HepG2 (cell line): Measurements from ENCODE around the gene RPL27A. TPM values are rescaled to one million over a fixed set of nuclear protein-coding genes. Genes with fewer than 3 reads are reported as not detected.

ENCODE experiments used
- AHR ChIP-seq: IDR thresholded peaks from 2 replicates; pipeline ENCODE4 v1.6.1; 2018; ENCODE audit warnings: missing genetic modification reagents, missing compliant biosample characterization
- CBX2 ChIP-seq, 2 experiments: fragments of 200-600 bp in 1 of 2; sonication (generic); formaldehyde crosslinking in 1 of 2; IDR thresholded peaks; 2 replicates each; pipeline versions ENCODE4 v1.7.0 to v1.8.1; 2018 to 2022; ENCODE audit warnings: low read depth in 2 of 2, low read length in 1 of 2, mild to moderate bottlenecking in 1 of 2, missing genetic modification reagents in 1 of 2
- CEBPG ChIP-seq: IDR thresholded peaks from 2 replicates; pipeline ENCODE4 v1.6.1; 2016
- CEBPZ ChIP-seq: IDR thresholded peaks from 2 replicates; pipeline ENCODE4 v1.6.1; 2012; ENCODE audit warnings: low read length, improper control_type of control experiment
- EED ChIP-seq: sonication (generic); formaldehyde crosslinking; IDR thresholded peaks from 2 replicates; pipeline ENCODE4 v1.5.0; 2020; ENCODE audit warnings: mild to moderate bottlenecking, missing genetic modification reagents
- ELF1 ChIP-seq: sonication (generic); formaldehyde crosslinking; IDR thresholded peaks from 2 replicates; pipeline ENCODE4 v1.4.0; 2020; ENCODE audit warnings: missing genetic modification reagents
- ELF3 ChIP-seq: IDR thresholded peaks from 2 replicates; pipeline ENCODE4 v1.6.1; 2016; ENCODE audit warnings: missing genetic modification reagents, missing compliant biosample characterization
- FOXM1 ChIP-seq: sonication (generic); formaldehyde crosslinking; IDR thresholded peaks from 2 replicates; pipeline ENCODE4 v1.5.0; 2020; ENCODE audit warnings: missing genetic modification reagents
- GATAD1 ChIP-seq: IDR thresholded peaks from 2 replicates; pipeline ENCODE4 v1.6.1; 2016; ENCODE audit warnings: missing genetic modification reagents, missing compliant biosample characterization
- IRX3 ChIP-seq: sonication (generic); formaldehyde crosslinking; IDR thresholded peaks from 2 replicates; pipeline ENCODE4 v1.8.1; 2023; ENCODE audit warnings: mild to moderate bottlenecking, low read depth, missing genetic modification reagents, borderline replicate concordance
- ISL2 ChIP-seq: sonication (generic); formaldehyde crosslinking; IDR thresholded peaks from 2 replicates; pipeline ENCODE4 v1.5.0; 2020; ENCODE audit warnings: missing genetic modification reagents
- MAF1 ChIP-seq: sonication (generic); formaldehyde crosslinking; IDR thresholded peaks from 2 replicates; pipeline ENCODE4 v1.5.0; 2020; ENCODE audit warnings: missing genetic modification reagents, borderline replicate concordance
- MAFK ChIP-seq, 2 experiments: IDR thresholded peaks in 1 of 2; conservative IDR thresholded peaks in 1 of 2; 2 replicates each; pipeline ENCODE4 v1.6.1; 2011; ENCODE audit warnings: improper control_type of control experiment in 2 of 2, low read length in 2 of 2
- MYNN ChIP-seq: sonication (generic); formaldehyde crosslinking; IDR thresholded peaks from 2 replicates; pipeline ENCODE4 v1.4.0; 2020; ENCODE audit warnings: mild to moderate bottlenecking, low read depth, missing genetic modification reagents
- PATZ1 ChIP-seq: sonication (generic); formaldehyde crosslinking; IDR thresholded peaks from 2 replicates; pipeline ENCODE4 v1.4.0; 2020; ENCODE audit warnings: missing genetic modification reagents
- RCOR2 ChIP-seq: IDR thresholded peaks from 2 replicates; pipeline ENCODE4 v1.6.1; 2016; ENCODE audit warnings: missing biosample characterization, missing genetic modification reagents
- SOX5 ChIP-seq: IDR thresholded peaks from 2 replicates; pipeline ENCODE4 v1.6.1; 2016; ENCODE audit warnings: borderline replicate concordance
- THAP8 ChIP-seq: sonication (generic); formaldehyde crosslinking; IDR thresholded peaks from 2 replicates; pipeline ENCODE4 v1.5.1; 2020; ENCODE audit warnings: missing genetic modification reagents, mild to moderate bottlenecking, borderline replicate concordance
- ZBTB21 ChIP-seq: sonication (generic); formaldehyde crosslinking; IDR thresholded peaks from 2 replicates; pipeline ENCODE4 v1.4.0; 2020; ENCODE audit warnings: missing genetic modification reagents
- ZMAT3 ChIP-seq: sonication (generic); formaldehyde crosslinking; conservative IDR thresholded peaks from 2 replicates; pipeline ENCODE4 v1.7.0; 2021; ENCODE audit warnings: missing genetic modification reagents
- ZNF251 ChIP-seq: sonication (generic); formaldehyde crosslinking; IDR thresholded peaks from 2 replicates; pipeline ENCODE4 v1.9.0; 2021; ENCODE audit warnings: mild to moderate bottlenecking, missing genetic modification reagents
- ZNF468 ChIP-seq: sonication (generic); formaldehyde crosslinking; IDR thresholded peaks from 2 replicates; pipeline ENCODE4 v1.8.0; 2022; ENCODE audit warnings: mild to moderate bottlenecking, moderate library complexity, missing genetic modification reagents
- ZNF558 ChIP-seq: sonication (generic); formaldehyde crosslinking; IDR thresholded peaks from 2 replicates; pipeline ENCODE4 v1.9.0; 2022; ENCODE audit warnings: mild to moderate bottlenecking, missing genetic modification reagents, borderline replicate concordance
- ZNF800 ChIP-seq: sonication (generic); formaldehyde crosslinking; IDR thresholded peaks from 2 replicates; pipeline ENCODE4 v1.4.0; 2020; ENCODE audit warnings: missing genetic modification reagents
- polyA plus RNA-seq, 8 experiments: library from polyadenylated mRNA; depleted of rRNA in 3 of 8; stranded (reverse) in 7 of 8; unstranded in 1 of 8; fragments of >200 nt; fragmentation: Illumina TruSeq in 4 of 8; extraction: Trizol in 4 of 8; gene quantifications; 2 replicates each; pipeline versions ENCODE4 v1.2.1 to v1.2.3, GENCODE V29; 2011 to 2016; ENCODE audit warnings: low read depth in 4 of 8, missing spikeins in 1 of 8, mixed read lengths in 1 of 8; ENCODE audit not compliant: insufficient read depth in 1 of 8
- total RNA-seq, 5 experiments: library from RNA; depleted of rRNA; stranded (reverse); fragments of >200 nt; fragmentation: Illumina TruSeq; extraction: Trizol; gene quantifications; 2 replicates each; pipeline ENCODE4 v1.2.3, GENCODE V29; 2016; ENCODE audit warnings: low read depth in 1 of 5

The RPL27A gene
- total and polyA plus RNA-seq, 2 of the 13 experiments (the other 11 are each of a cell fraction or from before 2014, with no cell fraction given), result 1,531 to 2,153 TPM

GRCh38 chr11:8683115-8683807 lies 669 bp downstream of the RPL27A start (continued):
- TF ChIP-seq MYNN (CRISPR knock-in tag) (no peak), EED (no peak), CEBPG (CRISPR knock-in tag) (no peak), THAP8 (peak; percentile 10; the same call in 1 of the 2 replicates), CBX2 (IDR thresholded peaks at IDR 0.05; ENCODE audit: low read depth, low read length) (no peak), CBX2 (CRISPR knock-in tag; IDR thresholded peaks at IDR 0.05; ENCODE audit: low read depth) (no peak), IRX3 (0 out of 2 replicates have a peak, but pooled peaks have one; percentile 39), PATZ1 (CRISPR knock-in tag) (0 out of 2 replicates have a peak, but pooled peaks have one; percentile 1), MAF1 (CRISPR knock-in tag) (no peak), ZNF558 (CRISPR knock-in tag) (no peak), ELF3 (CRISPR knock-in tag) (no peak), ZMAT3 (CRISPR knock-in tag) (no peak; the same call in 1 of the 2 replicates), ISL2 (CRISPR knock-in tag) (0 out of 2 replicates have a peak, but pooled peaks have one; percentile 7), CEBPZ (no peak), ELF1 (CRISPR knock-in tag) (no peak), ZNF468 (CRISPR knock-in tag) (no peak; the same call in 1 of the 2 replicates), RCOR2 (no peak), FOXM1 (CRISPR knock-in tag) (no peak), ZBTB21 (no peak), SOX5 (CRISPR knock-in tag) (no peak), MAFK (conservative IDR thresholded peaks at IDR 0.05 in 1 of 2, IDR thresholded peaks at IDR 0.05 in 1 of 2; ENCODE audit: low read length in 2 of 2) (no peak), AHR (CRISPR knock-in tag) (no peak), ZNF251 (CRISPR knock-in tag) (no peak), ZNF800 (no peak), GATAD1 (CRISPR knock-in tag) (no peak)
